Measurements from ENCODE around the gene GALNT9.
"Not testable (repeated sequence)": the region's sequence is repeated elsewhere in the genome, so short reads cannot be mapped to it uniquely, and the experiment has no call there.

DNA sequence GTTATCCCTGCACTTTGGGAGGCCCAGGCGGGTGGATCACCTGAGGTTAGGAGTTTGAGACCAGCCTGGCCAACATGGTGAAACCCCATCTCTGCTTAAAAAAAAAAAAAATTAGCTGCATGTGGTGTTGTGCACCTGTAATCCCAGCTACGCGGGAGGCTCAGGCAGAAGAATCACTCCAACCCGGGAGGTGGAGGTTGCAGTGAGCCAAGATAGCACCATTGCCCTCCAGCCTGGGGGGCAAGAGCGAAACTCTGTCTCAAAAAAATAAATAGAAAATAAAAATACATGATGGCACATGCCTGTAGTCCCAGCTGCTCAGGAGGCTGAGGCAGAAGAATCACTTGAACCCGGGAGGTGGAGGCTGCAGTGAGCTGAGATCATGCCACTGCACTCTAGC lies 49.7 kb upstream of the GALNT9 start:
- TF ChIP-seq, protein P1, sequence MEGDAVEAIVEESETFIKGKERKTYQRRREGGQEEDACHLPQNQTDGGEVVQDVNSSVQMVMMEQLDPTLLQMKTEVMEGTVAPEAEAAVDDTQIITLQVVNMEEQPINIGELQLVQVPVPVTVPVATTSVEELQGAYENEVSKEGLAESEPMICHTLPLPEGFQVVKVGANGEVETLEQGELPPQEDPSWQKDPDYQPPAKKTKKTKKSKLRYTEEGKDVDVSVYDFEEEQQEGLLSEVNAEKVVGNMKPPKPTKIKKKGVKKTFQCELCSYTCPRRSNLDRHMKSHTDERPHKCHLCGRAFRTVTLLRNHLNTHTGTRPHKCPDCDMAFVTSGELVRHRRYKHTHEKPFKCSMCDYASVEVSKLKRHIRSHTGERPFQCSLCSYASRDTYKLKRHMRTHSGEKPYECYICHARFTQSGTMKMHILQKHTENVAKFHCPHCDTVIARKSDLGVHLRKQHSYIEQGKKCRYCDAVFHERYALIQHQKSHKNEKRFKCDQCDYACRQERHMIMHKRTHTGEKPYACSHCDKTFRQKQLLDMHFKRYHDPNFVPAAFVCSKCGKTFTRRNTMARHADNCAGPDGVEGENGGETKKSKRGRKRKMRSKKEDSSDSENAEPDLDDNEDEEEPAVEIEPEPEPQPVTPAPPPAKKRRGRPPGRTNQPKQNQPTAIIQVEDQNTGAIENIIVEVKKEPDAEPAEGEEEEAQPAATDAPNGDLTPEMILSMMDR (IDR thresholded peaks at IDR 0.05) = not testable (repeated sequence)
- not testable (repeated sequence) for TF ChIP-seq POLR2A, POLR2AphosphoS5 (IDR thresholded peaks at IDR 0.05)
